Stimulated activated CD4-positive, alpha-beta T cell treated with anti-CD3 and anti-CD28 coated beads, Interleukin-2, amount 100 ng/mL, for 24 hours (primary cell): ENCODE data around the gene SYT7.
"Not testable (repeated sequence)": the region's sequence is repeated elsewhere in the genome, so short reads cannot be mapped to it uniquely, and the experiment has no call there.

Experiments used
- DNase-seq, 2 donors: peaks; one replicate each; pipeline ENCODE4 v3.0.0-alpha.2; 2020

The SYT7 gene

DNA sequence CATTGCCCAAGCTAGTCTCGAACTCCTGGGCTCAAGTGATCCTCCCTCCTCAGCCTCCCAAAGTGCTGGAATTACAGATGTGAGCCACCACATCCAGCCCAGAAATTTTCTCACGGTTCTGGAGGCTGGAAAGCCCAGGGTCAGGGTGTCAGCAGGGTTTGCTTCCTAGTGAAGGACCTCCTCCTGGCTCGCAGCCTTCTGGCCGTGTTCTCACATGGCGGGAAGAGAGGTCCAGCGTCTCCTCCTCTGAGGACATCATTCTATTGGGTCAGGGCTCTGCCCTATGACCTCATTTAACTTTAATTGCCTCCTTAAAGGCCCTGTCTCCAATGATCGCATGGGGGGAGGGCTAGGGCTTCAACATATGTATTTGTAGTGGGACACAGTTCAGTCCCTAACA lies 112.9 kb downstream of the SYT7 start:
- DNase-seq: no peak

DNA sequence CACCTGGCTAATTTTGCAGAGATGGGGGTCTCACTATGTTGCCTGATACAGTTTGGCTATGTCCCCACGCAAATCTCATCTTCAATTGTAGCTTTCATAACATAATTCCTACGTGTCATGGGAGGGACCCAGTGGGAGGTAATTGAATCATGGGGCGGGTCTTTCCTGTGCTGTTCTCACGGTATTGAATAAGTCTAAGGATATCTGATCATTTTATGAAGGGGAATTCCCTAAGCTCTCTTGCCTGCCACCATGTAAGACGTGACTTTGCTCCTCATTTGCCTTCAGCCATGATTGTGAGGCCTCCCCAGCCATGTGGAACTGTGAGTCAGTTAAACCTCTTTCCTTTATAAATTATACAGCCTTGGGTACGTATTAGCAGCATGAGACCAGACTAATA lies 113.3 kb downstream of the SYT7 start:
- DNase-seq: not testable (repeated sequence)
